Measurements from ENCODE around the gene NNAT. TPM values are rescaled to one million over a fixed set of nuclear protein-coding genes. Genes with fewer than 3 reads are reported as not detected.
"Not testable (repeated sequence)": the region's sequence is repeated elsewhere in the genome, so short reads cannot be mapped to it uniquely, and the experiment has no call there.

The NNAT gene
- total RNA-seq, 1 donor from 2014 or later: 19.3 TPM

DNA sequence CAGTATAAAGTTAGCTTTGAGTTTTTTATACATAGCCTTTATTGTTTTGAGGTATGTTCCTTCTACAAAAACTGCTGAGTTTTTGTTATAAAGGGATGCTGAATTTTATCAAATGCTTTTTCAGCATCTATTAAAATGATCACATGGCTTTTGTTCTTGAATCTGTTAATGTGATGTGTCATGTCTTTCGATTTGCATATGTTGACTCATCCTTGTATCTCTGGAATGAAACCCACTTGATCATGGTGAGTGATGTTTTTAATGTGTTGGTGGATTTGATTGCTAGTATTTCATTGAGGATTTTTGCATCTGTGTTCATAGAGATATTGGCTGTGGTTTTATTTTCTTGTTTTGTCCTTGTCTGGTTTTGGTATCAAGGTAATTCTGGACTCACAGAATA is 31.4 kb downstream of the NNAT start:
- TF ChIP-seq, protein P1, sequence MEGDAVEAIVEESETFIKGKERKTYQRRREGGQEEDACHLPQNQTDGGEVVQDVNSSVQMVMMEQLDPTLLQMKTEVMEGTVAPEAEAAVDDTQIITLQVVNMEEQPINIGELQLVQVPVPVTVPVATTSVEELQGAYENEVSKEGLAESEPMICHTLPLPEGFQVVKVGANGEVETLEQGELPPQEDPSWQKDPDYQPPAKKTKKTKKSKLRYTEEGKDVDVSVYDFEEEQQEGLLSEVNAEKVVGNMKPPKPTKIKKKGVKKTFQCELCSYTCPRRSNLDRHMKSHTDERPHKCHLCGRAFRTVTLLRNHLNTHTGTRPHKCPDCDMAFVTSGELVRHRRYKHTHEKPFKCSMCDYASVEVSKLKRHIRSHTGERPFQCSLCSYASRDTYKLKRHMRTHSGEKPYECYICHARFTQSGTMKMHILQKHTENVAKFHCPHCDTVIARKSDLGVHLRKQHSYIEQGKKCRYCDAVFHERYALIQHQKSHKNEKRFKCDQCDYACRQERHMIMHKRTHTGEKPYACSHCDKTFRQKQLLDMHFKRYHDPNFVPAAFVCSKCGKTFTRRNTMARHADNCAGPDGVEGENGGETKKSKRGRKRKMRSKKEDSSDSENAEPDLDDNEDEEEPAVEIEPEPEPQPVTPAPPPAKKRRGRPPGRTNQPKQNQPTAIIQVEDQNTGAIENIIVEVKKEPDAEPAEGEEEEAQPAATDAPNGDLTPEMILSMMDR (IDR thresholded peaks at IDR 0.05; ENCODE audit: unreplicated experiment): no peak
- H3K4me1 Mint-ChIP-seq: no peaks in the 10 kb centered on the region
- H3K36me3 Mint-ChIP-seq: no peaks in the 10 kb centered on the region
- no peaks in the 10 kb centered on the region for H3K27me3 Mint-ChIP-seq (ENCODE audit: low read depth)
- no peak overlapping the region for H3K27ac Mint-ChIP-seq
- H3K9me3 Mint-ChIP-seq: peaks cover 6% of the 10 kb centered on the region
- no peak for DNase-seq (ENCODE audit: low spot score in 2 of 2, unreplicated experiment in 2 of 2)
- no peak overlapping the region for H3K4me3 Mint-ChIP-seq

- H3K4me3 Mint-ChIP-seq; H3K27me3 Mint-ChIP-seq (ENCODE audit: low read depth); H3K27ac Mint-ChIP-seq; DNase-seq (ENCODE audit: low spot score in 2 of 2, unreplicated experiment in 2 of 2); H3K36me3 Mint-ChIP-seq; H3K4me1 Mint-ChIP-seq; H3K9me3 Mint-ChIP-seq: not testable (repeated sequence)
Measured at GRCh38 chr20:37554721-37555298, 33.8 kb downstream of the NNAT start.

- Mint-ChIP-seq H3K27me3 (ENCODE audit: low read depth) (no peaks in the 10 kb centered on the region), H3K9me3 (no peaks in the 10 kb centered on the region), H3K4me3 (no peak overlapping the region), H3K36me3 (no peaks in the 10 kb centered on the region), H3K27ac (no peak overlapping the region), H3K4me1 (peaks cover 9% of the 10 kb centered on the region)
- TF ChIP-seq, protein P1 (IDR thresholded peaks at IDR 0.05; ENCODE audit: unreplicated experiment): no peak
- no peak for DNase-seq (ENCODE audit: low spot score in 2 of 2, unreplicated experiment in 2 of 2)
Measured at GRCh38 chr20:37556538-37556937, 35.5 kb downstream of the NNAT start.

GRCh38 chr20:37558306-37558705 is 37.3 kb downstream of the NNAT start:
- H3K27ac Mint-ChIP-seq: no peak overlapping the region
- H3K36me3 Mint-ChIP-seq: no peaks in the 10 kb centered on the region
- no peaks in the 10 kb centered on the region for H3K9me3 Mint-ChIP-seq
- TF ChIP-seq, protein P1 (IDR thresholded peaks at IDR 0.05; ENCODE audit: unreplicated experiment): no peak
- H3K4me1 Mint-ChIP-seq: peaks cover 9% of the 10 kb centered on the region
- no peak overlapping the region for H3K4me3 Mint-ChIP-seq
- H3K27me3 Mint-ChIP-seq (ENCODE audit: low read depth): no peaks in the 10 kb centered on the region
- DNase-seq (ENCODE audit: low spot score in 2 of 2, unreplicated experiment in 2 of 2): no peak

DNA sequence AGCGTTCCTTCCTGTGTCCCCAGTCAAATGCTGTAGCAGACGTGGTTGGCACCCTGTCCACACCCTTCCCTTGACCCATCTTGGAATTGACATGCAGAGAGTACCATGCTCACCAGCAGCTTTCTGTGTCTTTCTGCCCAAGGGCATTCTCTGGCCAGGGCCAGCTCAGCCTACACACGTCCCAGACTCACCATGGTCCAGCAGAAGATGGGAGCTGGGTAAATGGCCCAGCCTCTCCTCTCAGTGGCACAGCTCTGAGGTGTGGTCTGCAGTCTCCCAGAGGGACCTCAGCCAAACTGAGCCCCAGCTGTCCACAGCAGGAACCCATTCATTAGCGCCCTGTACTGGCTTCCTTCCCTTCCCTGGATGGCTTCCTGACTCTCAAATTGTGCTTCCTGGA is 37.7 kb downstream of the NNAT start:
- TF ChIP-seq, protein P1 (IDR thresholded peaks at IDR 0.05; ENCODE audit: unreplicated experiment): no peak
- no peak for DNase-seq (ENCODE audit: low spot score in 2 of 2, unreplicated experiment in 2 of 2)
- peaks cover 13% of the 10 kb centered on the region for H3K4me1 Mint-ChIP-seq
- H3K27ac Mint-ChIP-seq: no peak overlapping the region
- no peak overlapping the region for H3K4me3 Mint-ChIP-seq
- H3K9me3 Mint-ChIP-seq: no peaks in the 10 kb centered on the region
- no peaks in the 10 kb centered on the region for H3K36me3 Mint-ChIP-seq
- H3K27me3 Mint-ChIP-seq (ENCODE audit: low read depth): no peaks in the 10 kb centered on the region

DNA sequence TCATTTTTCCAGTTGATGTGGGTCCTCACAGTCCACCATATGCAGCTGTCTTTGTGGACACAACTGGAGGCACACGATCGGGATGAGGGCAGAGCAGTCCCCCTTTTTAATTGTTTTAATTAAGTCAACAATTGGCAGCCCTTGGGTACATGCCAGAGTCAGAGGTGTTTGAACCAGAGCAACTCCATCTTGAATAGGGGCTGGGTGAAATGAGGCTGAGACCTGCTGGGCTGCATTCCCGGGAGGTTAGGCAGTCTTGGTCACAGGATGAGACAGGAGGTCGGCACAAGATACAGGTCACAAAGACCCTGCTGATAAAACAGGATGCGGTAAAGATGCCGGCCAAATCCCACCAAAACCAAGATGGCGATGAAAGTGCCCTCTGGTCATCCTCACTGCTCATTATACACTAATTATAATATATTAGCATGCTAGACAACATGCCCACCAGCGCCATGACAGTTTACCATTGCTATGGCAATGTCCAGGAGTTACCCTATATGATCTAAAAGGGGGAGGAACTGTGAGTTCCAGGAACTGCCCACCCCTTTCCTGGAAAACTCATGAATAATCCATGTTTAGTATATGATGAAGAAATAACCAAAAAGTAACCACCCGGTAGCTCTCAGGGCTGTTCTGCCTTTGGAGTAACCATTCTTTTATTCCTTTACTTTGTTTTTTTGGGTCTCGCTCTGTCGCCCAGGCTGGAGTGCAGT is 38.4 kb downstream of the NNAT start:
- H3K36me3 Mint-ChIP-seq: no peaks in the 10 kb centered on the region
- H3K4me3 Mint-ChIP-seq: no peak overlapping the region
- H3K4me1 Mint-ChIP-seq: peaks cover 18% of the 10 kb centered on the region
- no peak overlapping the region for H3K27ac Mint-ChIP-seq
- no peaks in the 10 kb centered on the region for H3K9me3 Mint-ChIP-seq
- H3K27me3 Mint-ChIP-seq (ENCODE audit: low read depth): peaks cover 2% of the 10 kb centered on the region
- TF ChIP-seq, protein P1 (IDR thresholded peaks at IDR 0.05; ENCODE audit: unreplicated experiment): no peak
- no peak for DNase-seq (ENCODE audit: low spot score in 2 of 2, unreplicated experiment in 2 of 2)
